ENCODE measurements around the gene TBC1D3D.
"Not testable (repeated sequence)": the region's sequence is repeated elsewhere in the genome, so short reads cannot be mapped to it uniquely, and the experiment has no call there.

Gene TBC1D3D

DNA sequence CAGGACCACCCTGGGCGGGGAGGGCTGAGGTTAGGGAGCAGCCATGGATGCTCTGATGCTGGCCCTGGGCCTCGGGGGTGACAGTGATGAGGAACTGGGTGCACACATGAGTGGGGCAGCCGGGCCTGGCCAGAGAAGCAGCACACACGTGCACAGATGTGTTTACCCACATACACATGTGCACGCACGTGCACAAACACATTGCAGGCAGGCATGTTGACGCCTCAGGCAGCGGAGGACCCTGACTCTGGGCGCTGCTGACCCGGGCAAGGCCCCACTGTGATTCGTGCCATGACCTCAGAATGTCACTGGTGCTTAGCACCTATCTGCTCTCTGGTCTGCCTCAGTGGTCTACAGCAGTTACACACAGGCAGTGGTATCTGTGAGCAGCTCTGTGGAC lies at the start of gene TBC1D3D:
Gene TBC1D3D (plus strand): TSS at position 301 of the 400 bp plus-strand sequence. CDS start 1,585 bp downstream, outside the sequence.
- DNase-seq (ENCODE audit: low spot score in 2 of 2); H3K36me3 Mint-ChIP-seq; H3K4me3 Mint-ChIP-seq; H3K9me3 Mint-ChIP-seq; ATAC-seq; H3K4me1 Mint-ChIP-seq; H3K27ac Mint-ChIP-seq: not testable (repeated sequence)

DNA sequence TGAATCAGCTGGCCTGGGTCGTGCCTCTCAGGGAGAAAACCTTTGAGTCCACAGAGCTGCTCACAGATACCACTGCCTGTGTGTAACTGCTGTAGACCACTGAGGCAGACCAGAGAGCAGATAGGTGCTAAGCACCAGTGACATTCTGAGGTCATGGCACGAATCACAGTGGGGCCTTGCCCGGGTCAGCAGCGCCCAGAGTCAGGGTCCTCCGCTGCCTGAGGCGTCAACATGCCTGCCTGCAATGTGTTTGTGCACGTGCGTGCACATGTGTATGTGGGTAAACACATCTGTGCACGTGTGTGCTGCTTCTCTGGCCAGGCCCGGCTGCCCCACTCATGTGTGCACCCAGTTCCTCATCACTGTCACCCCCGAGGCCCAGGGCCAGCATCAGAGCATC lies 14.8 kb upstream of the TBC1D3D start, which contains the start of gene TBC1D3L:
Gene TBC1D3L (minus strand): TSS at position 101 of the 400 bp plus-strand sequence. CDS start 1,540 bp downstream, outside the sequence.
- H3K4me1 Mint-ChIP-seq: not testable (repeated sequence)

More for the DNA sequence above, 14.8 kb upstream of the TBC1D3D start, which contains the start of gene TBC1D3L:
- H3K9me3 Mint-ChIP-seq; H3K36me3 Mint-ChIP-seq; DNase-seq (ENCODE audit: low spot score in 2 of 2); ATAC-seq; H3K27ac Mint-ChIP-seq; H3K4me3 Mint-ChIP-seq: not testable (repeated sequence)
